Measurements from ENCODE around the gene STK32C.

DNA sequence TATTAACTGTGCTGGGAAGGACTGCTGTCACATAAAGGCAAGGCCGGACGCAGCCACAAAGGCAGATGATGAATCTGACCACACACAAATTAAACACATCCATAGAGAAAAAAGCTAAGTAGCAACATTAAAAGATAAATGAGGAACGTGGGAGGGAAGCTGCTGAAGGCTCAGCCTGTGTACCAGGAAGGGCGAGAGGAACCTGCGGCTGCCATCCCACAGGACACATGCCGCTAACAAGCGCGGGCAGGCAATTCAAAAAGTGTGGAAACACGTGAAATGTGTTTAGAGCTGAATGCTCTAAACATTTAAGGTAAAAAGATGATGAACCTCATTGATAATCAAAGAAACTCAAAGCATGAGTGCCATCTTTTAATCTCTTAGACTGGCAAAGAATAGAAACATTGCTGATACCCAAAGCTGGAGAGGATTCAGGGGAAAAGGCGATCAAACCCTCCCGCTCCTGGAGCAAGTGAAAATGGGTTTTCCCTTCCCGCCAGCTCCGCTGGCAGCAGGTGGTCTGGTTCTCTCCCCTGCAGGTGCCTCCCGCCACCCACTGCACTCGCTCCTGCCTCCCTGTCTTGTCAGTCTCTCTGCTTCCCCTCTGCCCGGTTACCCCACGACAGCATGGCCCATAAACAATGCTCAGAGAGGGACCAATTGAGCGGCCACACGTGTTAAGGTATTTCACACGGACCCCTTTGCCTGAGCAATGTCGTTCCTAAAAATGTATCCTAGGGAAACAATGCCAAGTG, 4.2 kb downstream of the STK32C start:
- TF ChIP-seq, protein P1, sequence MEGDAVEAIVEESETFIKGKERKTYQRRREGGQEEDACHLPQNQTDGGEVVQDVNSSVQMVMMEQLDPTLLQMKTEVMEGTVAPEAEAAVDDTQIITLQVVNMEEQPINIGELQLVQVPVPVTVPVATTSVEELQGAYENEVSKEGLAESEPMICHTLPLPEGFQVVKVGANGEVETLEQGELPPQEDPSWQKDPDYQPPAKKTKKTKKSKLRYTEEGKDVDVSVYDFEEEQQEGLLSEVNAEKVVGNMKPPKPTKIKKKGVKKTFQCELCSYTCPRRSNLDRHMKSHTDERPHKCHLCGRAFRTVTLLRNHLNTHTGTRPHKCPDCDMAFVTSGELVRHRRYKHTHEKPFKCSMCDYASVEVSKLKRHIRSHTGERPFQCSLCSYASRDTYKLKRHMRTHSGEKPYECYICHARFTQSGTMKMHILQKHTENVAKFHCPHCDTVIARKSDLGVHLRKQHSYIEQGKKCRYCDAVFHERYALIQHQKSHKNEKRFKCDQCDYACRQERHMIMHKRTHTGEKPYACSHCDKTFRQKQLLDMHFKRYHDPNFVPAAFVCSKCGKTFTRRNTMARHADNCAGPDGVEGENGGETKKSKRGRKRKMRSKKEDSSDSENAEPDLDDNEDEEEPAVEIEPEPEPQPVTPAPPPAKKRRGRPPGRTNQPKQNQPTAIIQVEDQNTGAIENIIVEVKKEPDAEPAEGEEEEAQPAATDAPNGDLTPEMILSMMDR (conservative IDR thresholded peaks at IDR 0.05; ENCODE audit: low read depth, low read length) = no peak
- TF ChIP-seq EZH2 (IDR thresholded peaks at IDR 0.05; ENCODE audit: borderline replicate concordance, low read depth, low read length, poor library complexity, severe bottlenecking) = no peak

All from A673 (cell line).